Adrenal gland (tissue), 5 donors: Measurements from ENCODE around the gene MED12L.

Experiments
- CTCF ChIP-seq, 6 experiments: fragments of 450-650 bp in 4 of 6; fragments of 200-600 bp in 2 of 6; sonication (generic) in 1 of 6; IDR thresholded peaks; 1 replicate in 5 of 6; 2 replicates in 1 of 6; pipeline versions ENCODE4 v1.5.1 to v1.8.0; 2016 to 2021; ENCODE audit warnings: antibody characterized with exemption in 6 of 6, mild to moderate bottlenecking in 2 of 6, moderate library complexity in 1 of 6
- POLR2A ChIP-seq, 2 donors: fragments of 450-650 bp; IDR thresholded peaks; one replicate each; pipeline ENCODE4 v1.6.1; 2017; ENCODE audit warnings: antibody characterized with exemption in 2 of 2, mild to moderate bottlenecking in 2 of 2, moderate library complexity in 1 of 2
- donor health status: DM: no; HTN: no; CAD: no.

GRCh38 chr3:151307131-151307530 lies 221.7 kb downstream of the MED12L start:
- TF ChIP-seq POLR2A (IDR thresholded peaks at IDR 0.05) (no peak), CTCF (IDR thresholded peaks at IDR 0.05) (no peak)
